Measurements from ENCODE around the gene P2RX1.

DNA sequence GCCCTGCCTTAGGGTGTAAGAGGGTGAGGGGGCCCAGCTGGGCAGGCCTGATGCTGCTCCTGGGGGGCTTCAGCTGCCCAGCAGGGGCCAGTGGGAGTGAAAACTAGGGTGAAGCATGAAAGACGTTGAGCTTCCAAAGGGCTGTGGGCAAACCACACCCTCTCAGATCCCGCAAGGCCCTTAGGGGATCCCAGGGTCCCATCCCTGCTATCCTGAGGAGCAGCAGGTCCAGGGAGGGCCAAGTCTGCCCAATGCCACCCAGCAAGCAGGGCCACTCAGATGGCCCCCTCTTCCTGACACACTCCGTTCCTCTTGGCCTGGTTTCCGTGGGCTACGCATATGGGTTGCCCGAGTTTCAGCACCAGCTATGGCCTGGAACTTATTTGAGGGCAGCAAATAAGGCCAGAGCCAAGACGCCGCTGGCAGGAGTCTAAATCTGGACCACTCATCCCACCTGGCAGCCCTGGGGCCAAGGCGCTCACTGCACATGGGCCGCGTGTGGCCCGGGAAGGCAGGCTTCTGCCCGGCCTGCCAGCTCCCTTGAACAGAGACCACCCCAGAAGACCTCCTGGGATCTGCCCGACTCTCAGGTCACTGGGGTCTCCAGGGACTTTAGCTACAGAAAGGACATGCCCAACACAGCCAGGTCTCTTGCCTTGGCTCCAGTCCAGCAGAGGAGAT, 43.8 kb upstream of the P2RX1 start:
- TF ChIP-seq, protein P1, sequence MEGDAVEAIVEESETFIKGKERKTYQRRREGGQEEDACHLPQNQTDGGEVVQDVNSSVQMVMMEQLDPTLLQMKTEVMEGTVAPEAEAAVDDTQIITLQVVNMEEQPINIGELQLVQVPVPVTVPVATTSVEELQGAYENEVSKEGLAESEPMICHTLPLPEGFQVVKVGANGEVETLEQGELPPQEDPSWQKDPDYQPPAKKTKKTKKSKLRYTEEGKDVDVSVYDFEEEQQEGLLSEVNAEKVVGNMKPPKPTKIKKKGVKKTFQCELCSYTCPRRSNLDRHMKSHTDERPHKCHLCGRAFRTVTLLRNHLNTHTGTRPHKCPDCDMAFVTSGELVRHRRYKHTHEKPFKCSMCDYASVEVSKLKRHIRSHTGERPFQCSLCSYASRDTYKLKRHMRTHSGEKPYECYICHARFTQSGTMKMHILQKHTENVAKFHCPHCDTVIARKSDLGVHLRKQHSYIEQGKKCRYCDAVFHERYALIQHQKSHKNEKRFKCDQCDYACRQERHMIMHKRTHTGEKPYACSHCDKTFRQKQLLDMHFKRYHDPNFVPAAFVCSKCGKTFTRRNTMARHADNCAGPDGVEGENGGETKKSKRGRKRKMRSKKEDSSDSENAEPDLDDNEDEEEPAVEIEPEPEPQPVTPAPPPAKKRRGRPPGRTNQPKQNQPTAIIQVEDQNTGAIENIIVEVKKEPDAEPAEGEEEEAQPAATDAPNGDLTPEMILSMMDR (IDR thresholded peaks at IDR 0.05; ENCODE audit: low read length): no peak
- TF ChIP-seq EZH2 (optimal IDR thresholded peaks at IDR 0.05; ENCODE audit: low read depth, low read length): no peak

All from MM.1S (cell line).